ENCODE measurements around the gene STK17B. TPM values are rescaled to one million over a fixed set of nuclear protein-coding genes. Genes with fewer than 3 reads are reported as not detected.

STK17B gene
- total and polyA plus RNA-seq, 2 of the 8 experiments (the other 6 are each of a cell fraction or from before 2014, with no cell fraction given): 1.8 to 10.5 TPM

DNA sequence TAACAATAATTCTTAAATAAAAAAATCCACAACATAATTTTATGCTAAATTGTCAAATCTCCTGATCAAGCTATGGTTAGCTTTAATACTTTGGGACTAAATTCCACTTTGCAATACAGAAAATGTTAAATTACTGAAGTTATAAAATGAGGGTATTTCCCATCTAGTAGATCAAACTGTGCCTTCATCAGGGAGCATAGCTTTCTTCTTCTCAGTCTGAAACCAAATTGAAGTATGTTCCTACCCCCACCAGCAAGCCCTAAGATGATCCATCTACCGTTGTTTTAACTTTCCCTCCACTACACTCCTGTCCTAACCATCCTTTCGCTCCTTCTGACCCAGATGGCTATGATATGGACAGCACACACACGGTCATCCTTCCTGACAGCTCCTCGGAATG is 24.4 kb upstream of the STK17B start:
- Histone ChIP-seq H3K4me1 (replicated peaks in 1 of 4; ENCODE audit: control insufficient read depth in 3 of 4, insufficient read depth in 4 of 4, low read length in 3 of 4) (no peaks in the 10 kb centered on the region), H3K27me3 (replicated peaks in 1 of 4; ENCODE audit: control insufficient read depth in 3 of 4, extremely low read depth in 1 of 4, insufficient read depth in 3 of 4, low read length in 3 of 4) (no peaks in the 10 kb centered on the region), H2BK120ac (replicated peaks; ENCODE audit: low read depth, low read length) (no peak overlapping the region), H3K4me2 (ENCODE audit: insufficient read depth in 1 of 2, low read depth in 2 of 2, low read length in 2 of 2) (no peak overlapping the region), H2AK5ac (ENCODE audit: low read depth, low read length) (no peak overlapping the region), H3K23me2 (ENCODE audit: low read depth, low read length) (no peaks in the 10 kb centered on the region), H2BK20ac (ENCODE audit: low read length) (no peak overlapping the region), H4K91ac (replicated peaks; ENCODE audit: insufficient read length, low read length) (no peak overlapping the region), H3K23ac (ENCODE audit: insufficient read length) (no peak overlapping the region), H3K4me3 (ENCODE audit: extremely low read depth in 1 of 4, insufficient read depth in 2 of 4, low read depth in 3 of 4, low read length in 4 of 4) (no peak overlapping the region), H3K56ac (replicated peaks; ENCODE audit: insufficient read length, low read depth, low read length) (no peak overlapping the region), H3K14ac (ENCODE audit: insufficient read length) (no peak overlapping the region), H2AFZ (ENCODE audit: low read length) (no peak overlapping the region), H2BK15ac (ENCODE audit: low read length) (no peak overlapping the region), H3K4ac (replicated peaks; ENCODE audit: insufficient read length, low read depth, low read length) (no peak overlapping the region), H3K18ac (ENCODE audit: extremely low read depth, low read length) (no peak overlapping the region), H4K5ac (ENCODE audit: insufficient read length, low read depth, low read length) (no peak overlapping the region), H3K79me1 (ENCODE audit: low read depth, low read length) (no peaks in the 10 kb centered on the region), H2BK12ac (ENCODE audit: low read depth, low read length) (no peak overlapping the region), H3K79me2 (ENCODE audit: control insufficient read depth in 1 of 2, insufficient read depth in 2 of 2, low read length in 2 of 2) (no peaks in the 10 kb centered on the region), H4K20me1 (replicated peaks in 1 of 2; ENCODE audit: control insufficient read depth in 1 of 2, insufficient read depth in 2 of 2, low read length in 2 of 2) (no peaks in the 10 kb centered on the region), H2BK5ac (ENCODE audit: low read depth, low read length) (no peak overlapping the region), H4K8ac (ENCODE audit: extremely low read depth, insufficient read depth, low read length) (no peak overlapping the region), H3K36me3 (ENCODE audit: control insufficient read depth in 2 of 4, insufficient read depth in 4 of 4, low read length in 3 of 4) (no peaks in the 10 kb centered on the region), H3K9me3 (ENCODE audit: insufficient read depth in 2 of 2, low read depth in 1 of 2, low read length in 1 of 2) (no peaks in the 10 kb centered on the region), H3K9ac (replicated peaks in 1 of 4; ENCODE audit: extremely low read depth in 1 of 4, low read depth in 3 of 4, low read length in 3 of 4) (no peak overlapping the region), H3K27ac (ENCODE audit: low read depth, low read length) (no peak overlapping the region)
- POLR2A ChIA-PET (ENCODE audit: partially characterized antibody): no interaction called here
- WGBS, 2 experiments (ENCODE audit: extremely low coverage in 1 of 2, insufficient coverage in 1 of 2, insufficient read length in 1 of 2, insufficient replicate concordance in 2 of 2, low coverage in 1 of 2, low lambda C conversion rate in 2 of 2, missing lambda C conversion rate in 1 of 2): 89% methylated on average over 4 of the region's 4 CpGs; no CpG with 5 or more reads in 1 of the 2 experiments
- no peak for DNase-seq (ENCODE audit: low read depth in 1 of 2, low spot score in 2 of 2)
- CTCF ChIA-PET (ENCODE audit: partially characterized antibody): no interaction called here
- no peak for FAIRE-seq
- TF ChIP-seq ASH2L (IDR thresholded peaks at IDR 0.05; ENCODE audit: low read length) (no peak), SRF (IDR thresholded peaks at IDR 0.05; ENCODE audit: low read depth, low read length) (no peak), SP4 (IDR thresholded peaks at IDR 0.05; ENCODE audit: low read length) (no peak), SIN3A (conservative IDR thresholded peaks at IDR 0.05 in 1 of 2, IDR thresholded peaks at IDR 0.05 in 1 of 2; ENCODE audit: low read depth in 1 of 2, low read length in 2 of 2) (no peak), JUND (IDR thresholded peaks at IDR 0.05; ENCODE audit: low read length) (no peak), NRF1 (IDR thresholded peaks at IDR 0.05; ENCODE audit: low read depth, low read length) (no peak), CTBP2 (IDR thresholded peaks at IDR 0.05; ENCODE audit: borderline replicate concordance, insufficient read depth, insufficient read length, low read length) (no peak), PHF8 (conservative IDR thresholded peaks at IDR 0.05; ENCODE audit: low read depth, low read length) (no peak), RXRA (IDR thresholded peaks at IDR 0.05; ENCODE audit: insufficient read depth, low read depth, low read length) (no peak), KDM5A (IDR thresholded peaks at IDR 0.05; ENCODE audit: low read length) (no peak), KDM1A (IDR thresholded peaks at IDR 0.05; ENCODE audit: borderline replicate concordance, low read length) (no peak), RAD21 (IDR thresholded peaks at IDR 0.05 in 1 of 2, conservative IDR thresholded peaks at IDR 0.05 in 1 of 2; ENCODE audit: low read depth in 2 of 2, low read length in 2 of 2) (no peak), TAF1 (IDR thresholded peaks at IDR 0.05; ENCODE audit: low read depth, low read length) (no peak), TEAD4 (IDR thresholded peaks at IDR 0.05; ENCODE audit: low read depth, low read length) (no peak), CHD1 (IDR thresholded peaks at IDR 0.05; ENCODE audit: low read depth, low read length) (no peak), ZNF274 (IDR thresholded peaks at IDR 0.05; ENCODE audit: borderline replicate concordance, extremely low read depth, low read length) (no peak)

Measured in H1 (cell line).